ENCODE data around the gene FSTL4.

- no peak for TF ChIP-seq CTCF (IDR thresholded peaks at IDR 0.05)
- no peak for TF ChIP-seq EZH2 (IDR thresholded peaks at IDR 0.05; ENCODE audit: borderline replicate concordance, insufficient read depth, low read depth, low read length, poor library complexity, severe bottlenecking)
Measured at GRCh38 chr5:133523013-133523658, 89.2 kb downstream of the FSTL4 start.

All from B cell (primary cell).